Astrocyte of the hippocampus (primary cell): ENCODE results near the gene RYR2.
"Not testable (repeated sequence)": the region's sequence is repeated elsewhere in the genome, so short reads cannot be mapped to it uniquely, and the experiment has no call there.

Source experiments
- DNase-seq: peaks from one replicate; pipeline ENCODE4 v3.0.0; 2011; ENCODE audit warnings: low read depth, low spot score

RYR2 gene

GRCh38 chr1:237141502-237141901 lies 99.5 kb downstream of the RYR2 start:
- no peak for DNase-seq

GRCh38 chr1:237145379-237146135 lies 103.6 kb downstream of the RYR2 start:
- DNase-seq = no peak

GRCh38 chr1:237146241-237146640 lies 104.3 kb downstream of the RYR2 start:
- DNase-seq = no peak

GRCh38 chr1:237149857-237150256 lies 107.9 kb downstream of the RYR2 start:
- DNase-seq = no peak

GRCh38 chr1:237151979-237152378 lies 110.0 kb downstream of the RYR2 start:
- not testable (repeated sequence) for DNase-seq

- no peak for DNase-seq
These were observed 110.7 kb downstream of the RYR2 start for GRCh38 chr1:237152506-237153335.

- no peak for DNase-seq
These were observed 112.2 kb downstream of the RYR2 start for GRCh38 chr1:237154157-237154556.

- no peak for DNase-seq
These were observed 122.7 kb downstream of the RYR2 start for GRCh38 chr1:237164406-237165352.

- DNase-seq = no peak
These were observed 124.1 kb downstream of the RYR2 start for GRCh38 chr1:237166086-237166485.

GRCh38 chr1:237166593-237167101 lies 124.7 kb downstream of the RYR2 start:
- peak; percentile 17 for DNase-seq

- no peak for DNase-seq
These were observed 128.2 kb downstream of the RYR2 start for GRCh38 chr1:237170149-237170548.

- peak; percentile 6 for DNase-seq
These were observed 129.6 kb downstream of the RYR2 start for GRCh38 chr1:237171454-237172117.

- DNase-seq = no peak
These were observed 130.1 kb downstream of the RYR2 start for GRCh38 chr1:237172118-237172485.

- no peak for DNase-seq
These were observed 137.5 kb downstream of the RYR2 start for GRCh38 chr1:237179503-237179902.

GRCh38 chr1:237180256-237180655 lies 138.3 kb downstream of the RYR2 start:
- DNase-seq = no peak

GRCh38 chr1:237181743-237182317 lies 139.8 kb downstream of the RYR2 start:
- DNase-seq = peak; percentile 20

GRCh38 chr1:237183963-237184540 lies 142.1 kb downstream of the RYR2 start:
- DNase-seq = no peak

GRCh38 chr1:237186675-237187074 lies 144.7 kb downstream of the RYR2 start:
- DNase-seq = no peak

- DNase-seq = no peak
These were observed 145.9 kb downstream of the RYR2 start for GRCh38 chr1:237187842-237188241.

- no peak for DNase-seq
These were observed 149.4 kb downstream of the RYR2 start for GRCh38 chr1:237191403-237191802.
